ENCODE measurements around the gene SASS6. TPM values are rescaled to one million over a fixed set of nuclear protein-coding genes. Genes with fewer than 3 reads are reported as not detected.

Gene SASS6
- total RNA-seq, 1 experiment from 2014 or later = 9.0 TPM

GRCh38 chr1:100164216-100164615 is 31.5 kb upstream of the SASS6 start:
- ChIA-PET POLR2A (ENCODE audit: unreplicated experiment) (no interaction called here), CTCF (no interaction called here)
- H3F3A ChIP-seq (ENCODE audit: low read length, unreplicated experiment) = no peaks in the 10 kb centered on the region
- H3K9me2 ChIP-seq (replicated peaks; ENCODE audit: low read length) = no peaks in the 10 kb centered on the region
- no peak overlapping the region for H3K4me2 ChIP-seq (ENCODE audit: low read length)
- no peaks in the 10 kb centered on the region for H3K9me3 ChIP-seq (ENCODE audit: low read length)
- H3K79me2 ChIP-seq (ENCODE audit: low read length) = no peaks in the 10 kb centered on the region
- no peak overlapping the region for H2AFZ ChIP-seq (ENCODE audit: low read length)
- DNase-seq (no peak), ATAC-seq (no peak)
- H4K20me1 ChIP-seq (ENCODE audit: low read length) = no peaks in the 10 kb centered on the region
- no peak overlapping the region for H3K4me3 ChIP-seq (ENCODE audit: low read length)
- H3K9ac ChIP-seq (ENCODE audit: low read length) = no peak overlapping the region
- H3K27me3 ChIP-seq (ENCODE audit: low read length) = no peaks in the 10 kb centered on the region
- intact Hi-C loops (cut with micrococcal nuclease) = no loop called here
- H3K4me1 ChIP-seq (ENCODE audit: insufficient read depth, low read length) = no peaks in the 10 kb centered on the region
- TF ChIP-seq EZH2phosphoT487 (IDR thresholded peaks at IDR 0.05; ENCODE audit: borderline replicate concordance, low read length) (no peak), EZH2 (IDR thresholded peaks at IDR 0.05; ENCODE audit: low read length, unreplicated experiment) (no peak), CTCF (conservative IDR thresholded peaks at IDR 0.05; ENCODE audit: low read depth, low read length) (no peak)
- no peak overlapping the region for H3K27ac ChIP-seq (ENCODE audit: low read length)
- no TSS peak for BruUV-seq (replicated peaks)
- H3K36me3 ChIP-seq (ENCODE audit: low read depth, low read length) = no peaks in the 10 kb centered on the region

GRCh38 chr1:100162881-100163280 is 30.2 kb upstream of the SASS6 start:
- Histone ChIP-seq H3K9me3 (ENCODE audit: low read length) (no peaks in the 10 kb centered on the region), H4K20me1 (ENCODE audit: low read length) (no peaks in the 10 kb centered on the region), H3K79me2 (ENCODE audit: low read length) (no peaks in the 10 kb centered on the region), H3K36me3 (ENCODE audit: low read depth, low read length) (no peaks in the 10 kb centered on the region), H3F3A (ENCODE audit: low read length, unreplicated experiment) (no peaks in the 10 kb centered on the region), H3K9ac (ENCODE audit: low read length) (no peak overlapping the region), H3K4me2 (ENCODE audit: low read length) (no peak overlapping the region), H3K4me3 (ENCODE audit: low read length) (no peak overlapping the region), H3K4me1 (ENCODE audit: insufficient read depth, low read length) (no peaks in the 10 kb centered on the region), H2AFZ (ENCODE audit: low read length) (no peak overlapping the region), H3K27ac (ENCODE audit: low read length) (no peak overlapping the region), H3K27me3 (ENCODE audit: low read length) (no peaks in the 10 kb centered on the region), H3K9me2 (replicated peaks; ENCODE audit: low read length) (no peaks in the 10 kb centered on the region)
- ChIA-PET CTCF (interaction anchor here (0.6 kb wide), 1 partner anchor 1684 kb away, joined by 3 read pairs; no protein-coding TSS in a partner anchor), POLR2A (ENCODE audit: unreplicated experiment) (no interaction called here)
- DNase-seq (no peak), ATAC-seq (no peak)
- TF ChIP-seq EZH2 (IDR thresholded peaks at IDR 0.05; ENCODE audit: low read length, unreplicated experiment) = no peak
- TF ChIP-seq EZH2phosphoT487 (IDR thresholded peaks at IDR 0.05; ENCODE audit: borderline replicate concordance, low read length) = no peak
- TF ChIP-seq CTCF (conservative IDR thresholded peaks at IDR 0.05; ENCODE audit: low read depth, low read length) = no peak
- BruUV-seq (replicated peaks) = no TSS peak
- intact Hi-C loops (cut with micrococcal nuclease) = no loop called here

GRCh38 chr1:100152271-100152670 is 19.5 kb upstream of the SASS6 start:
- ATAC-seq = no peak
- DNase-seq = no peak
- no peak overlapping the region for H3K4me2 ChIP-seq (ENCODE audit: low read length)
- no peaks in the 10 kb centered on the region for H3F3A ChIP-seq (ENCODE audit: low read length, unreplicated experiment)
- ChIA-PET POLR2A (ENCODE audit: unreplicated experiment) (interaction anchor here (0.6 kb wide), 1 partner anchor 386 kb away, joined by 8 read pairs; no protein-coding TSS in a partner anchor), CTCF (no interaction called here)
- BruUV-seq (replicated peaks) = no TSS peak
- no peaks in the 10 kb centered on the region for H4K20me1 ChIP-seq (ENCODE audit: low read length)
- H3K9me3 ChIP-seq (ENCODE audit: low read length) = no peaks in the 10 kb centered on the region
- no peak overlapping the region for H3K4me3 ChIP-seq (ENCODE audit: low read length)
- H3K4me1 ChIP-seq (ENCODE audit: insufficient read depth, low read length) = no peaks in the 10 kb centered on the region
- intact Hi-C loops (cut with micrococcal nuclease) = loop anchor here (5.0 kb wide), 1 partner anchor 305 kb away; no protein-coding TSS in a partner anchor
- no peaks in the 10 kb centered on the region for H3K79me2 ChIP-seq (ENCODE audit: low read length)
- H3K9me2 ChIP-seq (replicated peaks; ENCODE audit: low read length) = no peaks in the 10 kb centered on the region
- H3K9ac ChIP-seq (ENCODE audit: low read length) = no peak overlapping the region
- H3K36me3 ChIP-seq (ENCODE audit: low read depth, low read length) = peaks cover 19% of the 10 kb centered on the region
- H3K27ac ChIP-seq (ENCODE audit: low read length) = no peak overlapping the region
- TF ChIP-seq CTCF (conservative IDR thresholded peaks at IDR 0.05; ENCODE audit: low read depth, low read length) (no peak), EZH2phosphoT487 (IDR thresholded peaks at IDR 0.05; ENCODE audit: borderline replicate concordance, low read length) (no peak), EZH2 (IDR thresholded peaks at IDR 0.05; ENCODE audit: low read length, unreplicated experiment) (no peak)
- H3K27me3 ChIP-seq (ENCODE audit: low read length) = no peaks in the 10 kb centered on the region
- H2AFZ ChIP-seq (ENCODE audit: low read length) = no peak overlapping the region
